SK-N-SH treated with all-trans-retinoic acid at 6 μM for 48 hours (cell line): ENCODE results near the gene GMPPB.

Experiments used
- ATAC-seq: fragments of 200-7000 bp; cut with Tn5 transposase; 3 replicates; pipeline ENCODE4 v1.9.1; 2020; ENCODE audit warnings: mild to moderate bottlenecking, moderate library complexity
- ARNTL ChIP-seq: fragments of 450-650 bp; formaldehyde crosslinking; IDR thresholded peaks from 2 replicates; pipeline ENCODE4 v1.5.0; 2020; ENCODE audit warnings: low read depth, mild to moderate bottlenecking, moderate library complexity, borderline replicate concordance
- CSDC2 ChIP-seq: fragments of 250-450 bp; sonication (Bioruptor Pico); IDR thresholded peaks from 2 replicates; pipeline ENCODE4 v1.5.0; 2020; ENCODE audit warnings: mild to moderate bottlenecking, moderate library complexity
- ESRRG ChIP-seq: fragments of 250-450 bp; sonication (Bioruptor Pico); IDR thresholded peaks from 2 replicates; pipeline ENCODE4 v1.6.1; 2021; ENCODE audit warnings: mild to moderate bottlenecking
- ISL1 ChIP-seq: fragments of 250-450 bp; sonication (Bioruptor Pico); IDR thresholded peaks from 2 replicates; pipeline ENCODE4 v2.1.2; 2022; ENCODE audit warnings: mild to moderate bottlenecking, moderate library complexity
- OSR1 ChIP-seq: fragments of 250-450 bp; sonication (Bioruptor Pico); IDR thresholded peaks from 2 replicates; pipeline ENCODE4 v1.8.0; 2022; ENCODE audit warnings: moderate library complexity, mild to moderate bottlenecking, inconsistent platforms
- PPARA ChIP-seq: fragments of 250-450 bp; sonication (Bioruptor Pico); IDR thresholded peaks from 2 replicates; pipeline ENCODE4 v1.5.0; 2020; ENCODE audit warnings: mild to moderate bottlenecking, borderline replicate concordance
- RARB ChIP-seq: fragments of 250-450 bp; sonication (Bioruptor Pico); IDR thresholded peaks from 2 replicates; pipeline ENCODE4 v1.8.0; 2021; ENCODE audit warnings: mild to moderate bottlenecking, moderate library complexity
- TCF4 ChIP-seq: fragments of 250-450 bp; sonication (Bioruptor Pico); IDR thresholded peaks from 2 replicates; pipeline ENCODE4 v1.8.0; 2021; ENCODE audit warnings: mild to moderate bottlenecking, moderate library complexity, borderline replicate concordance
- TOX ChIP-seq: fragments of 250-450 bp; sonication (Bioruptor Pico); IDR thresholded peaks from 2 replicates; pipeline ENCODE4 v1.8.0; 2021; ENCODE audit warnings: mild to moderate bottlenecking, moderate library complexity, borderline replicate concordance
- ZC3H10 ChIP-seq: fragments of 250-450 bp; sonication (Bioruptor Pico); IDR thresholded peaks from 2 replicates; pipeline ENCODE4 v1.5.1; 2021; ENCODE audit warnings: mild to moderate bottlenecking, moderate library complexity
- ZFP3 ChIP-seq: fragments of 250-450 bp; sonication (Bioruptor Pico); IDR thresholded peaks from 2 replicates; pipeline ENCODE4 v1.5.0; 2020; ENCODE audit warnings: mild to moderate bottlenecking, moderate library complexity
- ZFP30 ChIP-seq: fragments of 450-650 bp; formaldehyde crosslinking; IDR thresholded peaks from 2 replicates; pipeline ENCODE4 v1.5.0; 2022; ENCODE audit warnings: mild to moderate bottlenecking, moderate library complexity
- ZNF565 ChIP-seq: fragments of 450-650 bp; formaldehyde crosslinking; conservative IDR thresholded peaks from 2 replicates; pipeline ENCODE4 v1.5.0; 2020; ENCODE audit warnings: low read depth, mild to moderate bottlenecking, moderate library complexity
- ZNF70 ChIP-seq: fragments of 450-650 bp; formaldehyde crosslinking; IDR thresholded peaks from 2 replicates; pipeline ENCODE4 v1.5.0; 2020; ENCODE audit warnings: mild to moderate bottlenecking, moderate library complexity
- ZNF8 ChIP-seq: fragments of 450-650 bp; formaldehyde crosslinking; IDR thresholded peaks from 2 replicates; pipeline ENCODE4 v1.5.0; 2020; ENCODE audit warnings: mild to moderate bottlenecking, moderate library complexity
- TF ChIP-seq, protein P1 (sequence below): fragments of 250-450 bp; sonication (Bioruptor Pico); IDR thresholded peaks from 2 replicates; pipeline ENCODE4 v1.5.0; 2020; ENCODE audit warnings: mild to moderate bottlenecking, moderate library complexity
- TF ChIP-seq, protein P2 (sequence below): fragments of 250-450 bp; sonication (Bioruptor Pico); IDR thresholded peaks from 2 replicates; pipeline ENCODE4 v1.5.1; 2020; ENCODE audit warnings: low read depth, mild to moderate bottlenecking, moderate library complexity
- TF ChIP-seq, protein P3 (sequence below): fragments of 250-450 bp; sonication (Bioruptor Pico); IDR thresholded peaks from 2 replicates; pipeline ENCODE4 v1.8.0; 2021; ENCODE audit warnings: low read depth, mild to moderate bottlenecking, moderate library complexity, borderline replicate concordance
- TF ChIP-seq, protein P4 (sequence below): fragments of 250-450 bp; sonication (Bioruptor Pico); IDR thresholded peaks from 2 replicates; pipeline ENCODE4 v1.5.1; 2021; ENCODE audit warnings: mild to moderate bottlenecking, moderate library complexity
- TF ChIP-seq, protein P5 (sequence below): fragments of 250-450 bp; sonication (Bioruptor Pico); IDR thresholded peaks from 2 replicates; pipeline ENCODE4 v1.8.0; 2020; ENCODE audit warnings: mild to moderate bottlenecking, moderate library complexity, borderline replicate concordance

GMPPB gene

DNA sequence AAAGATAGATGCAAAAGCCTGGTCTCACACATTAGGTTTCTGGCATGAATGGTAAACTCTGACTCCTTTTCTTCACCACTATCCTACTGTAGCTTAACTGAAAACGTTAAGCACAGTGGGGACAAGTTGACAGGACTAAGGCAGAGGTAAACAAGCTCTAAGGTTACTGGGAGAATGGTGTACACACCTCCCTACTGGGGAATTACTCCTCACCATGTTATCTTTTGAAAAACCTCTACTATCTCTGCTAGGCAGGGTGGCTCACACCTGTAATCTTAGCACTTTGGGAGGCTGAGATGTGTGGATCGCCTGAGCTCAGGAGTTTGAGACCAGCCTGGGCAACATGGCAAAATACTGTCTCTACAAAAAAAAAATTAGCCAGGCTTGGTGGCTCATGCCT is 33.4 kb upstream of the GMPPB start (continued):
- TF ChIP-seq, protein P1, sequence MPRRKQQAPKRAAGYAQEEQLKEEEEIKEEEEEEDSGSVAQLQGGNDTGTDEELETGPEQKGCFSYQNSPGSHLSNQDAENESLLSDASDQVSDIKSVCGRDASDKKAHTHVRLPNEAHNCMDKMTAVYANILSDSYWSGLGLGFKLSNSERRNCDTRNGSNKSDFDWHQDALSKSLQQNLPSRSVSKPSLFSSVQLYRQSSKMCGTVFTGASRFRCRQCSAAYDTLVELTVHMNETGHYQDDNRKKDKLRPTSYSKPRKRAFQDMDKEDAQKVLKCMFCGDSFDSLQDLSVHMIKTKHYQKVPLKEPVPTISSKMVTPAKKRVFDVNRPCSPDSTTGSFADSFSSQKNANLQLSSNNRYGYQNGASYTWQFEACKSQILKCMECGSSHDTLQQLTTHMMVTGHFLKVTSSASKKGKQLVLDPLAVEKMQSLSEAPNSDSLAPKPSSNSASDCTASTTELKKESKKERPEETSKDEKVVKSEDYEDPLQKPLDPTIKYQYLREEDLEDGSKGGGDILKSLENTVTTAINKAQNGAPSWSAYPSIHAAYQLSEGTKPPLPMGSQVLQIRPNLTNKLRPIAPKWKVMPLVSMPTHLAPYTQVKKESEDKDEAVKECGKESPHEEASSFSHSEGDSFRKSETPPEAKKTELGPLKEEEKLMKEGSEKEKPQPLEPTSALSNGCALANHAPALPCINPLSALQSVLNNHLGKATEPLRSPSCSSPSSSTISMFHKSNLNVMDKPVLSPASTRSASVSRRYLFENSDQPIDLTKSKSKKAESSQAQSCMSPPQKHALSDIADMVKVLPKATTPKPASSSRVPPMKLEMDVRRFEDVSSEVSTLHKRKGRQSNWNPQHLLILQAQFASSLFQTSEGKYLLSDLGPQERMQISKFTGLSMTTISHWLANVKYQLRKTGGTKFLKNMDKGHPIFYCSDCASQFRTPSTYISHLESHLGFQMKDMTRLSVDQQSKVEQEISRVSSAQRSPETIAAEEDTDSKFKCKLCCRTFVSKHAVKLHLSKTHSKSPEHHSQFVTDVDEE = no peak
- no peak for TF ChIP-seq RARB (CRISPR knock-in tag)
- no peak for TF ChIP-seq ISL1
- TF ChIP-seq, all 23 proteins: peak for 0

DNA sequence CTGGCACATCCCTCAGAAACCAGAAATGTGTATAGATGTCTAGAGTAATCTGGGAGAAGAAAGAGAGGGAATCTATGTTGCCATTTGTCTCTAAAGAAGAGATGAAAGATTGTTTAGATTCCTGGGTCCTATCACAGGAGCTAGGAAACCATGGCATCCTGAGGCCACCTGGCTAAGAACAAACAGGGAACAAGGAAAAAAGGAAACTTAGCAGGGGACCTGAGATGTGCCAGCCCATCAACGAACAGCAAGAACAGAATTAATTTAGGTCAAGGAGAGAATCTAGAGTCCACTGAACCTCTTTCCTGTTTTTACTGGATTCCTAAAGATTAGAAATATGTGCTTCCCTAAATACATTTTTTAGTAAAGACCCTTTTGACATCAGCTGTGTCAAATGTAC is 32.3 kb upstream of the GMPPB start:
- no peak for ATAC-seq
- TF ChIP-seq, protein P2, sequence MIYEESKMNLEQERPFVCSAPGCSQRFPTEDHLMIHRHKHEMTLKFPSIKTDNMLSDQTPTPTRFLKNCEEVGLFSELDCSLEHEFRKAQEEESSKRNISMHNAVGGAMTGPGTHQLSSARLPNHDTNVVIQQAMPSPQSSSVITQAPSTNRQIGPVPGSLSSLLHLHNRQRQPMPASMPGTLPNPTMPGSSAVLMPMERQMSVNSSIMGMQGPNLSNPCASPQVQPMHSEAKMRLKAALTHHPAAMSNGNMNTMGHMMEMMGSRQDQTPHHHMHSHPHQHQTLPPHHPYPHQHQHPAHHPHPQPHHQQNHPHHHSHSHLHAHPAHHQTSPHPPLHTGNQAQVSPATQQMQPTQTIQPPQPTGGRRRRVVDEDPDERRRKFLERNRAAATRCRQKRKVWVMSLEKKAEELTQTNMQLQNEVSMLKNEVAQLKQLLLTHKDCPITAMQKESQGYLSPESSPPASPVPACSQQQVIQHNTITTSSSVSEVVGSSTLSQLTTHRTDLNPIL (CRISPR knock-in tag) = no peak

DNA sequence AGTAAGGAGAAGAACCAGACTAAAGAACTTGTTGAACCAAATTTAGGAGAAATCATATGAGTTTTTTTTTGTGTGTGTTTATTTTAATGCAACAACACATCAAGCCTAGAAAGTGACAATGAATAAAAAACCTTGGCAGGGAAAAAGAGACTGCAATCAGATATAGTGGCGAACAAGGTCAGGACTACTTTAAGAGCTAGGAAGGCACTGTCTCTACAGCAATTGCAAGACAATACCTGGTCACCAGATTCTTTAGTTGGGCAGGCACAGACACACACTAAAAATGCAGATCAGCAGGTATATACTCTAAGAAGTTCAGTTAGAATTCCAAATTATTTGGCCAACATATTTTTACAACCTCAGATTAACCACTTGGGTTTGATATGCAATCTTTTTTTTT is 30.8 kb upstream of the GMPPB start:
- TF ChIP-seq, protein P3, sequence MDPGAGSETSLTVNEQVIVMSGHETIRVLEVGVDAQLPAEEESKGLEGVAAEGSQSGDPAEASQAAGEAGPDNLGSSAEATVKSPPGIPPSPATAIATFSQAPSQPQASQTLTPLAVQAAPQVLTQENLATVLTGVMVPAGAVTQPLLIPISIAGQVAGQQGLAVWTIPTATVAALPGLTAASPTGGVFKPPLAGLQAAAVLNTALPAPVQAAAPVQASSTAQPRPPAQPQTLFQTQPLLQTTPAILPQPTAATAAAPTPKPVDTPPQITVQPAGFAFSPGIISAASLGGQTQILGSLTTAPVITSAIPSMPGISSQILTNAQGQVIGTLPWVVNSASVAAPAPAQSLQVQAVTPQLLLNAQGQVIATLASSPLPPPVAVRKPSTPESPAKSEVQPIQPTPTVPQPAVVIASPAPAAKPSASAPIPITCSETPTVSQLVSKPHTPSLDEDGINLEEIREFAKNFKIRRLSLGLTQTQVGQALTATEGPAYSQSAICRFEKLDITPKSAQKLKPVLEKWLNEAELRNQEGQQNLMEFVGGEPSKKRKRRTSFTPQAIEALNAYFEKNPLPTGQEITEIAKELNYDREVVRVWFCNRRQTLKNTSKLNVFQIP (CRISPR knock-in tag) = no peak
- TF ChIP-seq ZNF70 (no peak), ESRRG (CRISPR knock-in tag) (no peak), ARNTL (CRISPR knock-in tag) (no peak), PPARA (no peak), OSR1 (CRISPR knock-in tag) (no peak), ISL1 (no peak), RARB (CRISPR knock-in tag) (no peak)
- TF ChIP-seq, protein P2 (CRISPR knock-in tag) = no peak
- TF ChIP-seq, all 23 proteins: peak for 0
- no peak for ATAC-seq

DNA sequence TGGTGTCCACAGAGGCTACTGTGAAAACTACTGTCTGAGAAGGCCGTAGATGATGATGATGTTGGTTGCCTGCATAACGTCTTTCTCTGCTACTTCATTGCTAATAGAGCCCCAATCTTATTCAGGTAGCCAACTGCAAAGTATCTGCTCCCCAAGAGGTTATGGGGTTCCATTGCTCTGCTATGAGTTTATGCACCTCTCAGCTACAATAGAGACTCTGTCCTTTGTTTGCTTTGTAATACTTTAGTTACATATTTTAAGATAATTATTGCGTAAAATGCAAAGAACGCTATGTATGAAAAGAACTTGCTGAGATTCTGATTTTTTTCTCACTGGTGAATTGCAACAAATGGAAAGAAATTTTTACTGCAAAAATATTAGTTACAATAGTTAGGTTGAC is 27.8 kb upstream of the GMPPB start:
- no peak for ATAC-seq
- no peak for TF ChIP-seq ZFP30 (CRISPR knock-in tag)
- no peak for TF ChIP-seq ESRRG (CRISPR knock-in tag)
- no peak for TF ChIP-seq ZFP3 (CRISPR knock-in tag)
- TF ChIP-seq ZC3H10 = no peak
- no peak for TF ChIP-seq ZNF565 (CRISPR knock-in tag)
- no peak for TF ChIP-seq ZNF8
- TF ChIP-seq, protein P4, sequence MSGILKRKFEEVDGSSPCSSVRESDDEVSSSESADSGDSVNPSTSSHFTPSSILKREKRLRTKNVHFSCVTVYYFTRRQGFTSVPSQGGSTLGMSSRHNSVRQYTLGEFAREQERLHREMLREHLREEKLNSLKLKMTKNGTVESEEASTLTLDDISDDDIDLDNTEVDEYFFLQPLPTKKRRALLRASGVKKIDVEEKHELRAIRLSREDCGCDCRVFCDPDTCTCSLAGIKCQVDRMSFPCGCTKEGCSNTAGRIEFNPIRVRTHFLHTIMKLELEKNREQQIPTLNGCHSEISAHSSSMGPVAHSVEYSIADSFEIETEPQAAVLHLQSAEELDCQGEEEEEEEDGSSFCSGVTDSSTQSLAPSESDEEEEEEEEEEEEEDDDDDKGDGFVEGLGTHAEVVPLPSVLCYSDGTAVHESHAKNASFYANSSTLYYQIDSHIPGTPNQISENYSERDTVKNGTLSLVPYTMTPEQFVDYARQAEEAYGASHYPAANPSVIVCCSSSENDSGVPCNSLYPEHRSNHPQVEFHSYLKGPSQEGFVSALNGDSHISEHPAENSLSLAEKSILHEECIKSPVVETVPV = no peak
- TF ChIP-seq, protein P3 (CRISPR knock-in tag) = no peak
- TF ChIP-seq, protein P2 (CRISPR knock-in tag) = no peak
- TF ChIP-seq ZNF70 = no peak
- no peak for TF ChIP-seq TOX (CRISPR knock-in tag)
- TF ChIP-seq PPARA = no peak
- TF ChIP-seq, protein P5, sequence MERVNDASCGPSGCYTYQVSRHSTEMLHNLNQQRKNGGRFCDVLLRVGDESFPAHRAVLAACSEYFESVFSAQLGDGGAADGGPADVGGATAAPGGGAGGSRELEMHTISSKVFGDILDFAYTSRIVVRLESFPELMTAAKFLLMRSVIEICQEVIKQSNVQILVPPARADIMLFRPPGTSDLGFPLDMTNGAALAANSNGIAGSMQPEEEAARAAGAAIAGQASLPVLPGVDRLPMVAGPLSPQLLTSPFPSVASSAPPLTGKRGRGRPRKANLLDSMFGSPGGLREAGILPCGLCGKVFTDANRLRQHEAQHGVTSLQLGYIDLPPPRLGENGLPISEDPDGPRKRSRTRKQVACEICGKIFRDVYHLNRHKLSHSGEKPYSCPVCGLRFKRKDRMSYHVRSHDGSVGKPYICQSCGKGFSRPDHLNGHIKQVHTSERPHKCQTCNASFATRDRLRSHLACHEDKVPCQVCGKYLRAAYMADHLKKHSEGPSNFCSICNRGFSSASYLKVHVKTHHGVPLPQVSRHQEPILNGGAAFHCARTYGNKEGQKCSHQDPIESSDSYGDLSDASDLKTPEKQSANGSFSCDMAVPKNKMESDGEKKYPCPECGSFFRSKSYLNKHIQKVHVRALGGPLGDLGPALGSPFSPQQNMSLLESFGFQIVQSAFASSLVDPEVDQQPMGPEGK (CRISPR knock-in tag) = no peak
- no peak for TF ChIP-seq ISL1
- TF ChIP-seq TCF4 = no peak
- no peak for TF ChIP-seq ARNTL (CRISPR knock-in tag)
- TF ChIP-seq CSDC2 = no peak
- TF ChIP-seq, all 23 proteins: peak for 0
